HL-60 (cell line): Measurements from ENCODE around the gene SPSB2.

Experiments used
- DNase-seq, 2 experiments: peaks; one replicate each; pipeline ENCODE4 v3.0.0-alpha.2; 2010 to 2020; ENCODE audit warnings: low read depth in 1 of 2, low spot score in 1 of 2
- H3K27ac ChIP-seq: fragments of 250-450 bp; sonication (Bioruptor Pico); replicated peaks from 2 replicates; pipeline ENCODE4 v1.5.1; 2020; ENCODE audit warnings: mild to moderate bottlenecking, moderate library complexity
- H3K27me3 ChIP-seq: fragments of 250-450 bp; sonication (Bioruptor Pico); 2 replicates; pipeline ENCODE4 v1.5.1; 2021; ENCODE audit warnings: mild to moderate bottlenecking, moderate library complexity; ENCODE audit not compliant: insufficient read depth, poor library complexity, severe bottlenecking
- H3K4me3 ChIP-seq: replicated peaks from 2 replicates; pipeline ENCODE4 v1.5.1; 2011; ENCODE audit warnings: mild to moderate bottlenecking, control low read depth, low read length; ENCODE audit not compliant: insufficient read depth
- GABPA ChIP-seq: IDR thresholded peaks from 2 replicates; pipeline ENCODE4 v1.6.1; 2012; ENCODE audit warnings: low read depth
- POLR2AphosphoS5 ChIP-seq: IDR thresholded peaks from 2 replicates; pipeline ENCODE4 v1.6.1; 2012; ENCODE audit warnings: low read depth
- REST ChIP-seq: IDR thresholded peaks from 2 replicates; pipeline ENCODE4 v1.6.1; 2012; ENCODE audit warnings: low read depth; ENCODE audit not compliant: insufficient replicate concordance
- SPI1 ChIP-seq: IDR thresholded peaks from 2 replicates; pipeline ENCODE4 v1.6.1; 2012; ENCODE audit warnings: low read depth, mild to moderate bottlenecking, borderline replicate concordance
- TF ChIP-seq, protein P1 (sequence below): IDR thresholded peaks from one replicate; pipeline ENCODE4 v1.5.1; 2011; ENCODE audit warnings: low read length, control low read depth, inconsistent platforms; ENCODE audit not compliant: insufficient read depth

Gene SPSB2

GRCh38 chr12:6914246-6914946 is 41.3 kb upstream of the SPSB2 start, which contains the start of gene ENO2:
TSS of gene ENO2 (plus strand) at chr12:6914580. CDS start at chr12:6915833, 1,253 bp downstream.
- Histone ChIP-seq H3K27ac (no peak within 1 kb of the TSS), H3K27me3 (peaks cover 20% of the 10 kb centered on the region), H3K4me3 (peak within 1 kb of the TSS; percentile 50)
- TF ChIP-seq POLR2AphosphoS5 (no peak), REST (no peak), SPI1 (no peak), GABPA (no peak)
- TF ChIP-seq, protein P1, sequence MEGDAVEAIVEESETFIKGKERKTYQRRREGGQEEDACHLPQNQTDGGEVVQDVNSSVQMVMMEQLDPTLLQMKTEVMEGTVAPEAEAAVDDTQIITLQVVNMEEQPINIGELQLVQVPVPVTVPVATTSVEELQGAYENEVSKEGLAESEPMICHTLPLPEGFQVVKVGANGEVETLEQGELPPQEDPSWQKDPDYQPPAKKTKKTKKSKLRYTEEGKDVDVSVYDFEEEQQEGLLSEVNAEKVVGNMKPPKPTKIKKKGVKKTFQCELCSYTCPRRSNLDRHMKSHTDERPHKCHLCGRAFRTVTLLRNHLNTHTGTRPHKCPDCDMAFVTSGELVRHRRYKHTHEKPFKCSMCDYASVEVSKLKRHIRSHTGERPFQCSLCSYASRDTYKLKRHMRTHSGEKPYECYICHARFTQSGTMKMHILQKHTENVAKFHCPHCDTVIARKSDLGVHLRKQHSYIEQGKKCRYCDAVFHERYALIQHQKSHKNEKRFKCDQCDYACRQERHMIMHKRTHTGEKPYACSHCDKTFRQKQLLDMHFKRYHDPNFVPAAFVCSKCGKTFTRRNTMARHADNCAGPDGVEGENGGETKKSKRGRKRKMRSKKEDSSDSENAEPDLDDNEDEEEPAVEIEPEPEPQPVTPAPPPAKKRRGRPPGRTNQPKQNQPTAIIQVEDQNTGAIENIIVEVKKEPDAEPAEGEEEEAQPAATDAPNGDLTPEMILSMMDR = no peak
- DNase-seq = peak in 1 of 2 experiments; percentile 36

DNA sequence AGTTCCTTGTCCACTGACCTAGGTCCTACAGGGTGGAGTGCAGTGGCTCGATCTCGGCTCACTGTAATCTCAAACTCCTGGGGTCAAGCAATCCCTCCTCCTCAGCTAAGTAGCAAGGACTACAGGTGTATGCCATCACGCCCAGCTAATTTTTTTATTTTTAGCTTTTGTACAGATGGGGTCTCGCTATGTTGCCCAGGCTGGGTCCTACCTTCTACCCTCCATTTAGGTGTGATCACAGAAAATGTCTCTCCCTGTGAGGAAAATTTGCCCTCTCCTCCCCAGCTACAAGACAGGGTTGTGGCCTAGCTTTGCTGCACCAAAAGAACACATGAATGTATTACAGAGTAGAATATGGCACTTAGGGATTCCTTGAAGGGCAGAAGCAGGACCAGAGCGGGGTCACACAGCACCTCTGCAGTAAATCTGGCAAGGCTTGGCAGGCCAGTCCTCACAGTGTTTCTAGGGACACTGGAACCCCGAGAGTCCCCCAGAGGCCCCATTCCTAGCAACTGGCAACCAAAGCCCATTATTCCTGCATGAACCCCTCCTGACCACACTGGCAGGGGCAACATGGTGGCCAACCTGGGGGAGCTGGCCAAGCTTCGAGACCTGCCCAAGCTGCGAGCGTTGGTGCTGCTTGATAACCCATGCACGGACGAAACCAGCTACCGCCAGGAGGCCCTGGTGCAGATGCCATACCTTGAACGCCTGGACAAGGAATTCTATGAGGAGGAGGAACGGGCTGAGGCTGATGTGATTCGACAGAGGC is 39.2 kb upstream of the SPSB2 start:
- Histone ChIP-seq H3K4me3 (no peak overlapping the region), H3K27ac (no peak overlapping the region), H3K27me3 (peaks cover 20% of the 10 kb centered on the region)
- DNase-seq = no peak
- TF ChIP-seq REST (no peak), GABPA (no peak), SPI1 (no peak)
- TF ChIP-seq, protein P1 = no peak

- DNase-seq = no peak
- no peak overlapping the region for H3K27ac ChIP-seq
Observed at GRCh38 chr12:6909421-6910145, 36.5 kb upstream of the SPSB2 start.

More at GRCh38 chr12:6909421-6910145, 36.5 kb upstream of the SPSB2 start:
- TF ChIP-seq GABPA (no peak), REST (no peak), SPI1 (no peak), POLR2AphosphoS5 (no peak)
- TF ChIP-seq, protein P1 = no peak
- H3K4me3 ChIP-seq = no peak overlapping the region
- peaks cover 9% of the 10 kb centered on the region for H3K27me3 ChIP-seq
